GM19193 (cell line): ENCODE data around the gene MCF2L.

Experiments used
- POLR2A ChIP-seq: IDR thresholded peaks from 4 replicates; pipeline ENCODE4 v1.6.1; 2011; ENCODE audit not compliant: insufficient read depth, insufficient read length; ENCODE audit errors: extremely low read depth

MCF2L gene

GRCh38 chr13:113125506-113126264, 156.7 kb downstream of the MCF2L start:
- TF ChIP-seq POLR2A: no peak

GRCh38 chr13:113126265-113127150, 157.5 kb downstream of the MCF2L start:
- TF ChIP-seq POLR2A: no peak

- TF ChIP-seq POLR2A: no peak
Observed at GRCh38 chr13:113129480-113129879, 160.5 kb downstream of the MCF2L start.

- no peak for TF ChIP-seq POLR2A
Observed at GRCh38 chr13:113129921-113130750, 161.1 kb downstream of the MCF2L start.

GRCh38 chr13:113135281-113135760, 166.3 kb downstream of the MCF2L start:
- no peak for TF ChIP-seq POLR2A

- no peak for TF ChIP-seq POLR2A
Observed at GRCh38 chr13:113137691-113138298, 168.8 kb downstream of the MCF2L start.

- TF ChIP-seq POLR2A: no peak
Observed at GRCh38 chr13:113138792-113139551, 170.0 kb downstream of the MCF2L start.

GRCh38 chr13:113139577-113139976, 170.6 kb downstream of the MCF2L start:
- no peak for TF ChIP-seq POLR2A

- TF ChIP-seq POLR2A: no peak
Observed at GRCh38 chr13:113140677-113141600, 171.9 kb downstream of the MCF2L start.

GRCh38 chr13:113141601-113141970, 172.6 kb downstream of the MCF2L start:
- no peak for TF ChIP-seq POLR2A

- no peak for TF ChIP-seq POLR2A
Observed at GRCh38 chr13:113142876-113143275, 173.9 kb downstream of the MCF2L start.

- no peak for TF ChIP-seq POLR2A
Observed at GRCh38 chr13:113143466-113144254, 174.6 kb downstream of the MCF2L start.
